ENCODE data around the gene GCHFR.

The GCHFR gene

DNA sequence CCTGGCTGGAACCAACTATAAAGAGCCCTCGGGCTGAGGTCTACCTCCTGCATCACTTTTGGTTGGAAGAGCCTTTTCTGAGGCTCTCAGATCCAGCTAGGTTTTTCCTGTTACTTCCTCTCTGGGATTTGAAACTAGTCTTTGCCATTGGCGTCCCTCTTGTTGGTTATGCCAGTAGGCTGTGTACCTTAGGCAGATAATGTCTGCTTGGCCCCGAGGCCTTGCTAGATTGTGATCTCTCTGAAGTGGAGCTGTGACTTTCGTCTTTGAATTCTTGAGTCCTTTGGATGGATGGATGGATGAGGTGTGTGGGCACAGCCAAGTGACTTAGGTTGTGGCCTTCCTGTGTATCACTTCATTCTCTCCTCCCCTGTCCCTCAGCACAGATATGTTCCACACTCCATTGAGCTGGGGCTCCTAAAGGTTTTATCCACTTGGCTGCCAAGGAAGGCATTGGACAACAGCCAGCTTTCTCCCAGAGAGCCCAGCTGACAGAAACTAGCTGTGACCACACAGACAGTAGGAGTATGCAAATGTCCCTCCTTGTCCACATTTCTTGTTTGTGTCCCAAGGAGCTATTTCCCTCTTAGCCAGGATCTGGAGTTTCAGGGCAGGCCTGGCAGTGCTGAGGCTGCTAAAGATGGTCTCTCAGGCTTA lies 51.3 kb downstream of the GCHFR start:
- DNase-seq: no peak

All from amniotic stem cell (primary cell).